ENCODE data around the gene TMEM207. TPM values are rescaled to one million over a fixed set of nuclear protein-coding genes. Genes with fewer than 3 reads are reported as not detected.

TMEM207 gene
- total and polyA plus RNA-seq, 2 of the 13 experiments (the other 11 are each of a cell fraction or from before 2014, with no cell fraction given): not detected

DNA sequence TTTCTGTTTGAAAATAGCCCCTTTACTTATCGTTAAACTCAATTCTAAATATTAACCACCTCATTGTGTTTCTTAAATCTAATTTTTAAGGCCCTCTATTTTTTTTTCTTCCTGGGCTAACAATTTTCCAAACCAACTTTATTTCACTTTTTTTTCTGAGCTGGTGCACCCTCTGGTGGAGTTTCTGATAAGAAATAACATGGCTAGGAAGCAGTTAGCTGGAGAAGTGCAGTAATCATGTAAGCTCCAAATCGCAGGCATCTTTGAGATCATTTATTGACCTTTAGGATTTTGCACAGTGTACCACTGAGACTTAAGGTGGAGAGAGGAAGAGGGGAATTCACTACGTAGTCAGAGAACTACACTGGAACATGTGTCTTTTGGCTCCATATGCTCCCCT lies 6.4 kb downstream of the TMEM207 start (continued):
- TF ChIP-seq, protein P1, sequence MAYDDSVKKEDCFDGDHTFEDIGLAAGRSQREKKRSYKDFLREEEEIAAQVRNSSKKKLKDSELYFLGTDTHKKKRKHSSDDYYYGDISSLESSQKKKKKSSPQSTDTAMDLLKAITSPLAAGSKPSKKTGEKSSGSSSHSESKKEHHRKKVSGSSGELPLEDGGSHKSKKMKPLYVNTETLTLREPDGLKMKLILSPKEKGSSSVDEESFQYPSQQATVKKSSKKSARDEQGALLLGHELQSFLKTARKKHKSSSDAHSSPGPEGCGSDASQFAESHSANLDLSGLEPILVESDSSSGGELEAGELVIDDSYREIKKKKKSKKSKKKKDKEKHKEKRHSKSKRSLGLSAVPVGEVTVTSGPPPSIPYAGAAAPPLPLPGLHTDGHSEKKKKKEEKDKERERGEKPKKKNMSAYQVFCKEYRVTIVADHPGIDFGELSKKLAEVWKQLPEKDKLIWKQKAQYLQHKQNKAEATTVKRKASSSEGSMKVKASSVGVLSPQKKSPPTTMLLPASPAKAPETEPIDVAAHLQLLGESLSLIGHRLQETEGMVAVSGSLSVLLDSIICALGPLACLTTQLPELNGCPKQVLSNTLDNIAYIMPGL (CRISPR knock-in tag; IDR thresholded peaks at IDR 0.05; ENCODE audit: borderline replicate concordance in 1 of 2, low read depth in 1 of 2): no peak

GRCh38 chr3:190442240-190442639 lies 7.5 kb downstream of the TMEM207 start:
- TF ChIP-seq HNRNPH1 (optimal IDR thresholded peaks at IDR 0.05; ENCODE audit: low read depth, low read length): no peak
- TF ChIP-seq ASH2L (IDR thresholded peaks at IDR 0.05; ENCODE audit: insufficient read length, low read depth, low read length): no peak
- TF ChIP-seq KLF11 (CRISPR knock-in tag; IDR thresholded peaks at IDR 0.05): no peak
- no peak for TF ChIP-seq SALL1 (CRISPR knock-in tag; IDR thresholded peaks at IDR 0.05)
- no peak for TF ChIP-seq ZFP36L1 (CRISPR knock-in tag; IDR thresholded peaks at IDR 0.05)
- no peak for TF ChIP-seq ZNF142 (CRISPR knock-in tag; IDR thresholded peaks at IDR 0.05)
- TF ChIP-seq ELF3 (CRISPR knock-in tag; IDR thresholded peaks at IDR 0.05): no peak
- TF ChIP-seq, protein P1 (CRISPR knock-in tag; IDR thresholded peaks at IDR 0.05; ENCODE audit: borderline replicate concordance in 1 of 2, low read depth in 1 of 2): no peak
- TF ChIP-seq RFX1 (IDR thresholded peaks at IDR 0.05): no peak
- no peak for TF ChIP-seq TBX3 (IDR thresholded peaks at IDR 0.05; ENCODE audit: borderline replicate concordance)
- TF ChIP-seq FOXP4 (CRISPR knock-in tag; IDR thresholded peaks at IDR 0.05): no peak
- Histone ChIP-seq H3K79me2 (ENCODE audit: insufficient read depth, low read length) (no peaks in the 10 kb centered on the region), H3K9ac (ENCODE audit: insufficient read depth, low read depth, low read length) (no peak overlapping the region), H3K4me3 (replicated peaks in 1 of 3; ENCODE audit: insufficient read depth in 1 of 3, low read depth in 2 of 3, low read length in 3 of 3) (no peak overlapping the region), H2AFZ (ENCODE audit: low read length) (no peak overlapping the region), H3K9me3 (ENCODE audit: low read length) (no peaks in the 10 kb centered on the region), H3K27ac (ENCODE audit: extremely low read length, insufficient read depth, low read length) (no peak overlapping the region), H3K4me1 (ENCODE audit: insufficient read depth, low read length) (peaks cover 19% of the 10 kb centered on the region), H4K20me1 (ENCODE audit: insufficient read depth, low read length) (no peaks in the 10 kb centered on the region), H3K27me3 (ENCODE audit: control insufficient read depth in 1 of 2, insufficient read depth in 2 of 2, low read length in 2 of 2) (no peaks in the 10 kb centered on the region), H3K36me3 (replicated peaks in 1 of 2; ENCODE audit: control insufficient read depth in 1 of 2, insufficient read depth in 2 of 2, low read length in 2 of 2) (no peaks in the 10 kb centered on the region), H3K4me2 (ENCODE audit: low read depth, low read length) (no peak overlapping the region)
- FAIRE-seq (no peak), DNase-seq (ENCODE audit: low spot score) (no peak), ATAC-seq (no peak)
- in situ Hi-C loops (cut with HindIII; ENCODE audit: extremely low pct_ligation_motif_present, low pct_unique_long_range_greater_than_20kb): no loop called here
- intact Hi-C loops (cut with micrococcal nuclease; ENCODE audit: unreplicated experiment): loop anchor here (5.0 kb wide), 2 partner anchors 255 to 480 kb away; no protein-coding TSS in a partner anchor
- WGBS (ENCODE audit: low lambda C conversion rate): 3% methylated on average over 1 of the region's 1 CpG
- ChIA-PET CTCF (ENCODE audit: low intra/inter-chr PET ratio, low total read pairs) (no interaction called here), POLR2A (no interaction called here)
- BruUV-seq (replicated peaks): no TSS peak
